SK-N-SH (cell line): ENCODE results near the gene HOTAIR. TPM values are rescaled to one million over a fixed set of nuclear protein-coding genes. Genes with fewer than 3 reads are reported as not detected.

Experiments used
- CTCF ChIA-PET: fragments of 300-600, 350-600 bp; formaldehyde crosslinking; extraction: SDS; loops from one replicate; lab custom pipeline; 2021; lab: Yijun Ruan, JAX
- POLR2A ChIA-PET: fragments of 350-600 bp; sonication (Branson Sonifier 250); formaldehyde crosslinking; extraction: SDS; loops from one replicate; lab custom pipeline; 2020; ENCODE audit warnings: antibody characterized with exemption, inconsistent platforms; lab: Yijun Ruan, JAX
- DNase-seq: peaks from one replicate; pipeline ENCODE4 v3.0.0; 2012
- H2AFZ ChIP-seq: fragments of 200-600 bp; sonication (generic); 2 replicates; pipeline ENCODE4 v1.8.1; 2016; ENCODE audit warnings: antibody characterized with exemption, mild to moderate bottlenecking, low read depth
- H3F3A ChIP-seq: fragments of 200-600 bp; sonication (generic); replicated peaks from 2 replicates; pipeline ENCODE3; 2016; ENCODE audit warnings: antibody characterized with exemption, mild to moderate bottlenecking; ENCODE audit not compliant: insufficient read depth
- H3K27ac ChIP-seq, 2 experiments: fragments of 200-500 bp in 1 of 2; fragments of 200-600 bp in 1 of 2; sonication (Bioruptor generic) in 1 of 2; sonication (generic), shearing (Covaris generic) in 1 of 2; 2 replicates each; pipeline versions ENCODE4 v1.5.1 to v1.6.1; 2014 to 2016; ENCODE audit warnings: low read depth in 2 of 2, inconsistent platforms in 1 of 2, low read length in 1 of 2, mild to moderate bottlenecking in 1 of 2, mixed read lengths in 1 of 2
- H3K27me3 ChIP-seq: fragments of 200-600 bp; sonication (generic), shearing (Covaris generic); 2 replicates; pipeline ENCODE4 v1.6.1; 2016; ENCODE audit warnings: mixed run types; ENCODE audit not compliant: insufficient read depth
- H3K36me3 ChIP-seq, 2 experiments: fragments of 200-500 bp in 1 of 2; fragments of 200-600 bp in 1 of 2; sonication (Bioruptor generic) in 1 of 2; sonication (generic) in 1 of 2; replicated peaks in 1 of 2; 2 replicates each; pipeline versions ENCODE3 to v1.5.1; 2014 to 2016; ENCODE audit warnings: low read length in 1 of 2, mild to moderate bottlenecking in 1 of 2; ENCODE audit not compliant: insufficient read depth in 2 of 2, control insufficient read depth in 1 of 2
- H3K4me1 ChIP-seq, 2 experiments: fragments of 200-500 bp in 1 of 2; fragments of 200-600 bp in 1 of 2; sonication (Bioruptor generic) in 1 of 2; sonication (generic), shearing (Covaris generic) in 1 of 2; 2 replicates each; pipeline versions ENCODE4 v1.5.1 to v1.6.1; 2014 to 2016; ENCODE audit warnings: low read depth in 1 of 2, low read length in 1 of 2, mixed run types in 1 of 2; ENCODE audit not compliant: insufficient read depth in 2 of 2, control insufficient read depth in 1 of 2
- H3K4me2 ChIP-seq: fragments of 200-600 bp; sonication (generic), shearing (Covaris generic); 2 replicates; pipeline ENCODE4 v1.6.1; 2017; ENCODE audit warnings: mixed run types
- H3K4me3 ChIP-seq, 2 experiments: fragments of 200-500 bp in 1 of 2; fragments of 200-600 bp in 1 of 2; sonication (Bioruptor generic) in 1 of 2; sonication (generic), shearing (Covaris generic) in 1 of 2; 2 replicates each; pipeline versions ENCODE4 v1.5.1 to v1.8.1; 2014 to 2016; ENCODE audit warnings: low read depth in 2 of 2, inconsistent platforms in 1 of 2, low read length in 1 of 2, mild to moderate bottlenecking in 1 of 2, mixed read lengths in 1 of 2, moderate library complexity in 1 of 2
- H3K79me2 ChIP-seq: fragments of 200-600 bp; sonication (generic); 2 replicates; pipeline ENCODE4 v1.8.1; 2017; ENCODE audit warnings: mild to moderate bottlenecking; ENCODE audit not compliant: insufficient read depth
- H3K9ac ChIP-seq: fragments of 200-600 bp; sonication (generic); 2 replicates; pipeline ENCODE4 v1.6.1; 2017; ENCODE audit warnings: mixed run types
- H3K9me2 ChIP-seq: fragments of 200-600 bp; sonication (generic); 2 replicates; pipeline ENCODE4 v1.6.1; 2017; ENCODE audit warnings: mixed run types
- H3K9me3 ChIP-seq: fragments of 200-600 bp; sonication (generic); 2 replicates; pipeline ENCODE4 v1.6.1; 2017; ENCODE audit warnings: mixed run types, mild to moderate bottlenecking, moderate library complexity
- H4K20me1 ChIP-seq: fragments of 200-600 bp; sonication (generic); 2 replicates; pipeline ENCODE4 v1.6.1; 2017; ENCODE audit warnings: mild to moderate bottlenecking, mixed run types; ENCODE audit not compliant: insufficient read depth
- EZH2phosphoT487 ChIP-seq: fragments of 200-600 bp; sonication (generic); IDR thresholded peaks from 2 replicates; pipeline ENCODE4 v1.6.1; 2017; ENCODE audit warnings: low read depth, mixed run types, mild to moderate bottlenecking, antibody characterized with exemption, moderate library complexity, borderline replicate concordance
- REST ChIP-seq: IDR thresholded peaks from 2 replicates; pipeline ENCODE4 v1.6.1; 2012; ENCODE audit warnings: mild to moderate bottlenecking, low read depth, low read length, moderate library complexity
- RFX5 ChIP-seq: IDR thresholded peaks from 2 replicates; pipeline ENCODE4 v1.6.1; 2012; ENCODE audit warnings: mild to moderate bottlenecking, improper control_type of control experiment, low read length
- ZBTB33 ChIP-seq: IDR thresholded peaks from 2 replicates; pipeline ENCODE4 v1.4.0; 2012; ENCODE audit warnings: low read depth, borderline replicate concordance
- WGBS: methylation state at CpG from one replicate; pipeline ENCODE4 v1.1.6; 2017; ENCODE audit warnings: low lambda C conversion rate; 5-methylcytosine and 5-hydroxymethylcytosine counted together
- polyA plus RNA-seq, 3 experiments: library from polyadenylated mRNA; depleted of rRNA; stranded (reverse); fragments of >200 nt; gene quantifications; 2 replicates each; pipeline ENCODE4 v1.2.3, GENCODE V29; 2012
- TF ChIP-seq, protein P1 (sequence below): fragments of 150-350 bp; IDR thresholded peaks from 2 replicates; pipeline ENCODE4 v1.6.1; 2016; ENCODE audit warnings: mild to moderate bottlenecking, low read depth, low read length

The HOTAIR gene
- polyA plus RNA-seq, 1 of the 3 experiments (the other 2 are of a cell fraction), result not detected

DNA sequence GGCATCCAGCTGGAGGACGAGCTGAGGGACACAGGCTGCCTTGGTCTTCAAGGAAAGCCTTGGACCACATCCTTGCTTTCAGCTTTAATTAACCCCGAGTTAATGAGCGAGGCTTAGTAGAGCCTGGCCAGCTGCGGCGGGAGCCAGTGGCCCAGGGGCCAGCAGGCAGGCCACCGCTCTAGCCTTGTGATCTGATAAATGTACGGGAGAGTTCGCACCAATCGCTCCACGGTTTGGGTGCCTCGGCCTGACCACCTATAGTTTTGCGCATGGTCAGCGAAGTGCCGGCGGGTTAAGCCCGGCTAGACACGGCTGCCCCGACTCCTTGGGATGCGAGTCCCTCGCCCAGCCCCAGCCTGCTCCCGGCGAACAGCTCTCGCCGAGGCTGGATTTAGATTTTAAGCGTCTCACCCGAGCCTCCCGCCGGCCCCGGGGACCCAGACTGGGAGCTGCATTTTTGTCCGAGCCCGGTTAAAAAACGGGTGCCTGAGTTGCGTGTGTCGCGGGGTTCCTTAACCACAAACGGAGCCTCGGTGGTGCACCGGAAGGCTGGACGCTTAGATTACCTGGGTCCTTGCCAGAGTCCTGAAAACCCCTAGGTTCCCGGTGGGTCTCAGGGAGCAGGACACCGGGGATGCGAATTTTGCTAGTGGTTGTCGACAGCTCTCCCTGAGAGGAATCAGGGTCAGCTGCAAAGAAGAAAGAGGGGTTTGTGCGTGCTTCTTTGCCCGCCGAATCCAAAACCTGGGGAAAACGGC lies 23.0 kb downstream of the HOTAIR start:
- Histone ChIP-seq H4K20me1 (peaks cover 13% of the 10 kb centered on the region; the same call in 1 of the 2 replicates), H3F3A (no peaks in the 10 kb centered on the region), H3K27me3 (peaks cover 99% of the 10 kb centered on the region), H3K79me2 (no peaks in the 10 kb centered on the region), H3K4me1 (no peaks in the 10 kb centered on the region; a peak in 1 of 4 replicates), H3K36me3 (no peaks in the 10 kb centered on the region), H3K4me2 (no peak overlapping the region), H3K4me3 (no peak overlapping the region), H3K27ac (no peak overlapping the region), H3K9ac (no peak overlapping the region), H3K9me2 (no peaks in the 10 kb centered on the region), H2AFZ (no peak overlapping the region), H3K9me3 (no peaks in the 10 kb centered on the region)
- CTCF ChIA-PET, result interaction anchor here (0.8 to 2.9 kb wide), 13 partner anchors 10 to 1078 kb away, joined by 3 to 11 read pairs (median 4); partner anchors contain the start of genes HOXC10 and HOXC13
- WGBS, result 32% methylated on average over 34 of the region's 47 CpGs
- no peak for TF ChIP-seq ZBTB33
- peak; percentile 73; the same call in 1 of the 2 replicates for TF ChIP-seq EZH2phosphoT487
- DNase-seq, result no peak
- POLR2A ChIA-PET, result no interaction called here

- Histone ChIP-seq H3K4me3 (no peak overlapping the region), H3K4me2 (no peak overlapping the region), H3K79me2 (no peaks in the 10 kb centered on the region), H3K9me3 (no peaks in the 10 kb centered on the region), H4K20me1 (peaks cover 13% of the 10 kb centered on the region; the same call in 1 of the 2 replicates), H3K27ac (no peak overlapping the region), H3K4me1 (no peaks in the 10 kb centered on the region; a peak in 1 of 4 replicates), H3F3A (no peaks in the 10 kb centered on the region), H3K9ac (no peak overlapping the region), H3K36me3 (no peaks in the 10 kb centered on the region), H2AFZ (no peak overlapping the region), H3K9me2 (no peaks in the 10 kb centered on the region), H3K27me3 (peaks cover 99% of the 10 kb centered on the region)
- ChIA-PET CTCF (interaction anchor here (0.7 to 2.6 kb wide), 10 partner anchors 11 to 1829 kb away, joined by 3 to 11 read pairs (median 4); partner anchors contain the start of gene HOXC10), POLR2A (no interaction called here)
- 25% methylated on average over 29 of the region's 34 CpGs for WGBS
- TF ChIP-seq REST, result no peak
- TF ChIP-seq, protein P1, sequence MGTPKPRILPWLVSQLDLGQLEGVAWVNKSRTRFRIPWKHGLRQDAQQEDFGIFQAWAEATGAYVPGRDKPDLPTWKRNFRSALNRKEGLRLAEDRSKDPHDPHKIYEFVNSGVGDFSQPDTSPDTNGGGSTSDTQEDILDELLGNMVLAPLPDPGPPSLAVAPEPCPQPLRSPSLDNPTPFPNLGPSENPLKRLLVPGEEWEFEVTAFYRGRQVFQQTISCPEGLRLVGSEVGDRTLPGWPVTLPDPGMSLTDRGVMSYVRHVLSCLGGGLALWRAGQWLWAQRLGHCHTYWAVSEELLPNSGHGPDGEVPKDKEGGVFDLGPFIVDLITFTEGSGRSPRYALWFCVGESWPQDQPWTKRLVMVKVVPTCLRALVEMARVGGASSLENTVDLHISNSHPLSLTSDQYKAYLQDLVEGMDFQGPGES, result no peak
- no peak for TF ChIP-seq EZH2phosphoT487
- TF ChIP-seq RFX5, result no peak
- no peak for DNase-seq
These were observed 23.8 kb downstream of the HOTAIR start for GRCh38 chr12:53950789-53951576.
